IPS-11a (cell line): ENCODE data around the gene PITRM1.
"Not testable (repeated sequence)": the region's sequence is repeated elsewhere in the genome, so short reads cannot be mapped to it uniquely, and the experiment has no call there.

Source experiments
- H3K4me3 ChIP-seq: one replicate; pipeline ENCODE4 v1.5.1; 2013; ENCODE audit warnings: low read depth, low read length, control low read depth

The PITRM1 gene, protein sequence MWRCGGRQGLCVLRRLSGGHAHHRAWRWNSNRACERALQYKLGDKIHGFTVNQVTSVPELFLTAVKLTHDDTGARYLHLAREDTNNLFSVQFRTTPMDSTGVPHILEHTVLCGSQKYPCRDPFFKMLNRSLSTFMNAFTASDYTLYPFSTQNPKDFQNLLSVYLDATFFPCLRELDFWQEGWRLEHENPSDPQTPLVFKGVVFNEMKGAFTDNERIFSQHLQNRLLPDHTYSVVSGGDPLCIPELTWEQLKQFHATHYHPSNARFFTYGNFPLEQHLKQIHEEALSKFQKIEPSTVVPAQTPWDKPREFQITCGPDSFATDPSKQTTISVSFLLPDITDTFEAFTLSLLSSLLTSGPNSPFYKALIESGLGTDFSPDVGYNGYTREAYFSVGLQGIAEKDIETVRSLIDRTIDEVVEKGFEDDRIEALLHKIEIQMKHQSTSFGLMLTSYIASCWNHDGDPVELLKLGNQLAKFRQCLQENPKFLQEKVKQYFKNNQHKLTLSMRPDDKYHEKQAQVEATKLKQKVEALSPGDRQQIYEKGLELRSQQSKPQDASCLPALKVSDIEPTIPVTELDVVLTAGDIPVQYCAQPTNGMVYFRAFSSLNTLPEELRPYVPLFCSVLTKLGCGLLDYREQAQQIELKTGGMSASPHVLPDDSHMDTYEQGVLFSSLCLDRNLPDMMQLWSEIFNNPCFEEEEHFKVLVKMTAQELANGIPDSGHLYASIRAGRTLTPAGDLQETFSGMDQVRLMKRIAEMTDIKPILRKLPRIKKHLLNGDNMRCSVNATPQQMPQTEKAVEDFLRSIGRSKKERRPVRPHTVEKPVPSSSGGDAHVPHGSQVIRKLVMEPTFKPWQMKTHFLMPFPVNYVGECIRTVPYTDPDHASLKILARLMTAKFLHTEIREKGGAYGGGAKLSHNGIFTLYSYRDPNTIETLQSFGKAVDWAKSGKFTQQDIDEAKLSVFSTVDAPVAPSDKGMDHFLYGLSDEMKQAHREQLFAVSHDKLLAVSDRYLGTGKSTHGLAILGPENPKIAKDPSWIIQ

DNA sequence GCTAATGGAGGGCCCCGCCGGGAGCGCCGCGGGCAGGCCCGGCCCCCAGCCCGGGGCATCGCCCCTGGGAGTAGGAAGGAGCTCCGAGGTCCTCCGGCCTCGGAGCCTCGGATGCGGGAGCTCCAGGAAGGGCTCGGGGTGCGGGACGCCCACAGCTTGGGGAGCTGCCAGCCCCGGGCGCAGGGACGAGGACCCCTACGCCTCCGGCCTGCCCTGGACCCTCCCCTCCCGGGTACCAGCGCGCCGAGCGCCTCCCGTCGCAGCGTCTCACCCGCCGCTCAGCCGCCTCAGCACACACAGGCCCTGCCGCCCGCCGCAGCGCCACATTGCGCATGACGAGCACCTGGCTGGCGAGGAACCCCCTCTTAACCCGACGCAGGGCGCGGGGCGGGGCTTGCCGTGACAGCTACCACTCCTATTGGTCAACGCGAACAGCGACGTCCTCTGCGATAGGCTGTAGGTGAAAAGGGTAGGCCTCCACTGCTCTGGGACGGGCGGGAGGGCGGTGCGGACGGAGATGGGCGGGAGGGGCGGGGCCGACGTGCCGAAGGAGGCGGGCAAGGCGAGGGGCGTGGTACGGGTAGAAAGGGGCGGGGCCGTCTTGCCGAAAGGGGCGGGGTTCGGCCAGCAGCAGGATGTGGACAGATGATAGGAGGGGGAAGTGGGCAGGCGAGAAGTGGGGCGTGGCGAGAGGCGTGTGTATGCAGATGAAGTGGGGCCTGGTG is at the start of gene PITRM1:
PITRM1 (minus strand) TSS at position 337 of the 725 bp plus-strand sequence; CDS start at position 327, 10 bp downstream.
- peak within 1 kb of the TSS; percentile 61 for H3K4me3 ChIP-seq

DNA sequence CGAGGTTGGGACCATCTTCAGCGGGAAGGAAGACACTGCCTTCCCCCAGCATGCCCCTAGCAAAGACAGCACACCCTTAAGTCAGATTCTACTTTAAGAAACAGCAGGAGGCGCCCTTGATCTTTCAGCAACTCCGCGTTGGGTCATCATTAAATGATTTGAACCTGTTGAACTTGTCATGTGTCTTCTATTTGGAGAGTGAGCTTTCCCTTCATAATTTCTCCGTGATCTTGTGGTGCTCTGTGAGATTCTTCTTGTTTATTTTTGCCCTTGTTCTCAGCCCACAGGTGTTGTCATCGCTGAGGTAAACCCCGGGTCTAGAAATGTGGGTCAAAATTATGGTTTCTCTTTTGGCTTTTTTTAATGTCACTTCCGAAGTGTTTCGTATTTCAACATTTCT is 49.5 kb upstream of the PITRM1 start:
- H3K4me3 ChIP-seq: no peak overlapping the region

DNA sequence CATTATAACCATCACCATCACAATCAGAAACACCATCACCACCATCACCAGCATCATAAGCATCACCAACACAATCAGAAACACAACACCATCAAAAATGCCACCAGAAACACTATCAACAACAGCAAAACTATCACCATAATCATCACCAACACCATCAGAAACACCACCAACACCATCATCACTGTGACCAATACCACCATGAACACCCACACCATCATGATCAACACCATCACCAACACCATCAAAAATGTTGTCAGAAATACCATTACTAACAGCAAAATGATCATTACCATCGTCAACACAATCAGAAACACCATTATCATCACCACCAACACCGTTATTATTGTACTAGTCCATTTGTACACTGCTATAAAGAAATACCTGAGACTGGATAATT is 49.0 kb upstream of the PITRM1 start:
- not testable (repeated sequence) for H3K4me3 ChIP-seq

DNA sequence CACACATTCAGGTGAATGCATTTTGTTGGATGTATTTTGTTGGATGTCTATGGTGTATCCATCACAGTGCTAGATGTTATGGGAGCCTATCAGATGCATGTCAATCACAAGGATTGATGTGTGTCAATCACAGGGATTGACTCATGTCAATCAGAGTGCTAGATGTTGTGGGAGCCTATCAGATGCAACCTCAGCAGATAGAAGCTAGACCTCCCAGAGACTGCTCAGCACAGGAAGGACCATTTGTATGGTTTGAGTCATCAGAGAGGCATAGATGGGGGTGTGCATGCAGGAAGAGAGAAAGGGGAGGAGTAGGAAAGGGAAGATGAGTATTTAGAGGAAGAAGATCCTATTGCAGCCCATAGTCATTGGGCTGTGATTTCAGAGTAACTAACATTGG is 48.3 kb upstream of the PITRM1 start:
- no peak overlapping the region for H3K4me3 ChIP-seq

GRCh38 chr10:3219021-3219628 is 46.5 kb upstream of the PITRM1 start:
- not testable (repeated sequence) for H3K4me3 ChIP-seq

GRCh38 chr10:3217853-3218252 is 45.3 kb upstream of the PITRM1 start:
- H3K4me3 ChIP-seq: no peak overlapping the region

DNA sequence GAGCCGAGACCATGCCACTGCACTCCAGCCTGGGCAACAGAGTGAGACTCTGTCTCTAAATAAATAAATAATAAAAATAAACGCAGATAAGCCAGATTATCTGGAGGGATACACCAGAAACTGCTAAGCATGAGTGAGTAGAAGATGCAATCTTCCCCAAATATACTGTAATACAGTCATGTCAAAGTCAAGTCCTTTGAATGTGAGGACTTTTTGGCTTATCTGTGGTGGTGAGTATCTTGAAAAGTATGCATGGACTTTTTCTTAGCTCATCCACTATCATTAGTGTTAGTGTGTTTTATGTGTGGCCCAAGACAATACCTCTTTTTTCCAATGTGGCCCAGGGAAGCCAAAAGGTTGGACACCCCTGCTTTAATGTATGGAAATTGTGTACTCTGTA is 44.7 kb upstream of the PITRM1 start:
- no peak overlapping the region for H3K4me3 ChIP-seq

- no peak overlapping the region for H3K4me3 ChIP-seq
Measured at GRCh38 chr10:3215153-3215775, 42.7 kb upstream of the PITRM1 start.

DNA sequence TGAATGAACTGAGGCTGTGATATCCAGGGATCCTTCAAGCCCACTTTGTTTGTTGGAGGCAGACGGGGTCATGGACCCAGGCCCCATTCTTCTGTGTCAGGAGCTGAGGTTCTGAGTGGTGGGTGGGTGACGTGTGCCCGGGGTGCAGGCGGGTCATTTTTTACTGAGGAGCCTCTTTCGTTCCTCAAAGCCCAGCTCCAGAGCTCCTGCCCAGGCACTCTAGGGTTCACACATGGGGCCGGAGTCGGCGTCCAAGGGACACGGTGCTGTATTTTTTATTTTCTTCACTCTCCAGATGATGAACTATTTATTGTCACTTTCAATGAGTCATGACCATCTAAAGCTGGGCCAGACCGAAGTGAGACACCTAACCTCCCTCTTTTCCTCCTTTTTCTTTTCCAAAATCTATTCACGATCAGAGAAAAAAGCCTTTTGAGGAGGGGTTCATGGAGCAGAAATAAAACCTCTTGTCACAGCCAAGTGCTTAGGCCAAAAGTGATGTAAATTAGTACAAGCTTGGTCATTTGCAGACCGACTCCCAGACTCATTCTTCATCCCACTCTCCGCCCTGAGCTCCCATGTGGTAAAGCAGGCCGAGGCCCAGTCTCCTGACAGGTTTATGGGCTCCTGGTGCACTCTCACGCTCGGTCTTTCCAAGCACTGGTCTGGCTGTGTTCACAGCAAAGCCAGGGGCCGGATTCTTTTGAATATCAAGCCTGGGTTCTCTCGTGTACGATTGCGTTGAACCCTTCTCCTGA is 41.4 kb upstream of the PITRM1 start:
- no peak overlapping the region for H3K4me3 ChIP-seq

DNA sequence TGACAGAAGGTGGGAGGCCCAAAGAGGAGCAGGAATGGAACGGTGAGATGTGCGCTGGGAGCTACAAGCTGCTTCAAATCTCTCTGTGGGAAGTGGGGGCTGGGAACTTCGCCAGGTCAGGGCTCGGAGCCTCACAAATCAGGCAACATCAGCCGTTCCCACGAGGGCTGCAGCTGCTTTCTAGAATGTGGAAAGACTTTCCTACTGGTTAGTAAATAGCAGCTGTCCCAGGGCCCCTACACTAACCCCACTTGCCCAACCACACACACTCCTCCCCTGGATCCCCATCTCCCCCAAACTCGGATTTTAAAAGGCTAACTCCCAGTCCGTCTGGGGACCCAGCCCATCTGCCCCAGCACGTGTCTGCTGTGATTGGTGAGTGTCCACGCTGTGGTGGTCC is 40.6 kb upstream of the PITRM1 start:
- no peak overlapping the region for H3K4me3 ChIP-seq

DNA sequence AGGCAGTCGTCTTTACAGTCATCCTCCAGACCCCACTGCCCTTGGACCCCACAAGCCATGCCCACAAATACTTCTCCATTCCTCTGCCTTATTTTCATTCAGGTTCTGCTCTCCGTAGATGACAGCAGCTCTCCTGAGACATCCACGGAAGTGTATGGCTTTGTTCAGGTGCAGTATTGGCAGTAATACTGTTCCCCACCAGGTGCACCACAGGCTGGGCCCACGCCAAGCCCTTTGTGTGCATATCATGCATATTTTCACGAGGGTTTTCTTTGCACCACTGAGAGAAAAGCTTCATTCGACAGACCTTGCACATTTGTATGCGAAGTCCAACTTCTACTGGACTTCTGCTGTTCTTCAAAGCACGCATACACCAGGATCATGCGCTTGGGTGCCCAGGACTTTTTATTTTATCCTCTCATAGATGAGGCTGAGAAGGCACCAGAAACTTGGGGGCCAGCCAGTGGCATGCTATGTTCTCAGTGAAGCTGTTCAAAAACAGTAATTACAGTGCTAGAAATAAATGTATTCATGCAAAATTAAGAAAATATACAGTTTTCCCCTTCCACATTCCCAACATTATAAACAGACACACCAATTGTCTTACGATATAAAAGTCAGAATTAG is 37.8 kb upstream of the PITRM1 start:
- no peak overlapping the region for H3K4me3 ChIP-seq

DNA sequence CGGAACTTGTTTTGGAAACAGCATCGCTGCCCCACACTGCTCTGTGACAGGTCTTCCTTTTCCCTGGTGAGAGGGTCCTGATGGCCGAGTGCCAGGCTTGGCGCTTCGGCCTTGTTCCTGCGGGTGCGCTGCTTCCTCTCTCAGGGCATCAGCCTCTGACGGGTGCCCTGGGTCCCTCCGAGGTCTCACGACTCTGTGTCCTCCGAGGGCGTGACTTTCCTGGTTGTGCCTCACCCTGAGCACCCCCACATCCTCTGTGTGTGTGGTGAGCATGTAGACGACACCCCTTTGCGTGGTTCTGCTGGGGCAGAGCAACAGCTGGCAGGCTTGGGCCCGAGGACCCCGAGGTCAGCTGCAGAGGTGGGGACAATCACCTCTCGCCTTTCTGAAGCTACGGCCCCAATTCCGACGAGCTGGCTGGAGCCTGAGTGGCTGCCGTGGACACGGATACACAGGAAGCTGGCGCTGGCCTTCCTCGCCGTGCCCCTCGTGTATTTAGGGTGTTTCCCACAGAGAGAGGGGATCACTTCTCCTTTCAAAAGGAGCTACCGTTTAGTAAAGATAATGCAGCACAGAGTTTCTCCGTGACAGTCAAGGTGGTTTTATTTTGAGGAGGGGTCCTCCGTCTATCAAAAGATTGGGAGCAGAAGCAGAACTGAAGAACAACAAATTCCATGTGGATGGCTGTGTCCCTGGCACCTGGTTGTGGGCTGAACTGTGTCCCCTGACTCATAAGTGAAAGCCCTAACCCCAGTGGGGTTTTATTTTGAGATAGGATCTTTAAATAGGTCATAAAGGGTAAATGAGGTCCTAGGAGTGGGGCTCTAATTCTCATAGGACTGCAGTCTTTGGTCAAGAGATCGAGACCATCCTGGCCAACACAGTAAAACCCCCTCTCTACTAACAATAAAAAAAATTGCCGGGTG is 36.2 kb upstream of the PITRM1 start:
- H3K4me3 ChIP-seq: no peak overlapping the region

DNA sequence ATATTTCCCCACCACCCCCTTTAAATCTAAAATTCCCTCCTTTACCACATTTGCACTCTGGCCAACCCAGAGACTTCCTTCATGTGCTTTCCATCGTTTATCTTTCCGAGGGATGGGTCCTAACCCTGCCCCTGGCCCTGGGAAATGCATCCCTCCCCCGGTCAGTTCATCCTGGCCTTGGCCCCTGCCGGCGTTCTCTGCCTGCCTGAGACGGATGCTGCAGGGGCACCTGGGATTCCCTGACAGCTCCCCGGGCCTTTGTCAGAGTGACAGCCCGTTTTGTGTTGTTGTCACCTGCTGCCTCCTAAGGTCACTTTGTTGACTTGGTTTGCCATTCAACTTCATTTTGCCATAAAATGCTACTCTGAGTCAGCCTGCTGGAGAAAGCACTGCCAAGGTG is 34.8 kb upstream of the PITRM1 start:
- no peak overlapping the region for H3K4me3 ChIP-seq

GRCh38 chr10:3206511-3207157 is 34.1 kb upstream of the PITRM1 start:
- H3K4me3 ChIP-seq: no peak overlapping the region

GRCh38 chr10:3203972-3204371 is 31.4 kb upstream of the PITRM1 start:
- H3K4me3 ChIP-seq: no peak overlapping the region

DNA sequence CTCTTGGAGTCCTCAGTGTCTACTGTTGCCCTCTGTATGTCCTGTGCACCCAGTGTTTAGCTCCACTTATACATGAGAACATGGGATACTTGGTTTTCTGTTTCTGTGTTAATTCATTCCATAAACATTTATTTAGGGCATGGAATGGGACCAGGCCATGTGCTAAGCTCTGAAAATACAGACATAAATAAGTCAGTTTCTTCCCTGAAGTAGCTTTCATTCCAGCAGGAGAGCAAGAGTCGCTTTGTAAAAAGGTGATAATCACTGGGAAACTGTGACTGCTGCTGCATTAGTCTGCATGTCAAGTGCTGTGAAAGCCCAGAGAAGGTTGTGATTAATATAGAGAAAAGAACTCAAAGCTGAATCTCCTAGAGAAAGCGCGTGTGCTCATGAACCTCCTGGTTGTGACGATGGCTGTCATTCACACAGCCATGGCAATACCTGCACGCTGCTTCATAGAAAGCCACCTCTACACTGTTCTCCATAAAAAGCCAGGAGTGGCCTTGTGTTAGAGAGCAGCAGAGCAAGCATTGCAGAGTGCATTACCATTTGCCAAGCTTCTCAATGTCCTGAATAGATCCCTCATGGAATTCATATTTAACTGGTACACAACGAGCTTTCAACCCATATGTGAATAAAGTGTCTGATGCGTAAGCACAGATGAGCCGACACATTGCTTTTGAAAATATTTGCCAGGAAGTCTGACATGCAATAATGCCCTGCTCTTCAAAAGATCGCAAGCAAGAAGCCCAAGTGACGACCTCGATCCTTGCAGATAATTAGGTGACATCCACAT is 30.6 kb upstream of the PITRM1 start:
- no peak overlapping the region for H3K4me3 ChIP-seq

DNA sequence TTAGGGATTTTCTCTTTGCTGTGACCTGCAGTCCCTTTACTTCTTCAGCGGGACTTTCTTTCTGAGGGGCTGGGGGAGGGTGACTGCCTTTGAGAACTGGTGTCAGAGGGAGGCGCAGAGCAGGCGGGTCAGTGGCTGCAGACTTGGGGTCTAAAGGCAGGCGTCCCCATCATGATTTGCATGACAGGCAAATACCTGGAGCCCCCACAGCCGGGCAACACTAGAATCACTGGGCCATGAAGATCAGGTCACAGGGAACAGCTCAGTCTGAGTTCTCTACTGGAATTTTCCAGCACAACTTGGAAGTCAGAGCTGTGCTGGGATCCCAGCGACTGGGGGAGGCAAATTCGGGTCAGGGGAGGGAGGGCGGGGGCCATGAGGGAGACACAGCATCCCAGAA is 29.2 kb upstream of the PITRM1 start:
- H3K4me3 ChIP-seq: no peak overlapping the region
